GM23338 (cell line): ENCODE results near the gene B3GNT3. TPM values are rescaled to one million over a fixed set of nuclear protein-coding genes. Genes with fewer than 3 reads are reported as not detected.
"Not testable (repeated sequence)": the region's sequence is repeated elsewhere in the genome, so short reads cannot be mapped to it uniquely, and the experiment has no call there.

Experiments
- ATAC-seq: fragments of 200-7000 bp; cut with Tn5 transposase; 3 replicates; pipeline ENCODE4 v1.9.1; 2020
- DNase-seq: peaks from one replicate; pipeline ENCODE4 v3.0.0-alpha.2; 2015; ENCODE audit warnings: low spot score
- H2AFZ ChIP-seq: fragments of 200-600 bp; sonication (generic); 2 replicates; pipeline ENCODE4 v1.8.0; 2016; ENCODE audit warnings: antibody characterized with exemption, mild to moderate bottlenecking, moderate library complexity
- H3F3A ChIP-seq: fragments of 200-600 bp; sonication (generic); replicated peaks from 2 replicates; pipeline ENCODE4 v1.8.0; 2017; ENCODE audit warnings: antibody characterized with exemption, mixed run types, low read depth
- H3K27ac ChIP-seq: fragments of 200-600 bp; sonication (generic); 2 replicates; pipeline ENCODE4 v1.6.1; 2016; ENCODE audit warnings: low read depth
- H3K27me3 ChIP-seq: fragments of 200-600 bp; sonication (generic); 2 replicates; pipeline ENCODE4 v1.8.0; 2016; ENCODE audit warnings: mild to moderate bottlenecking, mixed run types, moderate library complexity; ENCODE audit not compliant: insufficient read depth
- H3K36me3 ChIP-seq: fragments of 200-600 bp; sonication (generic); 2 replicates; pipeline ENCODE4 v1.8.0; 2016; ENCODE audit warnings: mild to moderate bottlenecking; ENCODE audit not compliant: insufficient read depth
- H3K4me1 ChIP-seq: fragments of 200-600 bp; sonication (generic); 2 replicates; pipeline ENCODE4 v1.8.0; 2016; ENCODE audit warnings: mild to moderate bottlenecking, moderate library complexity; ENCODE audit not compliant: insufficient read depth
- H3K4me2 ChIP-seq: fragments of 200-600 bp; sonication (generic); 2 replicates; pipeline ENCODE4 v1.7.1; 2017; ENCODE audit warnings: mixed run types
- H3K4me3 ChIP-seq: fragments of 200-600 bp; sonication (generic); 2 replicates; pipeline ENCODE4 v1.6.1; 2016; ENCODE audit warnings: mixed run types
- H3K79me2 ChIP-seq: fragments of 200-600 bp; sonication (generic); replicated peaks from 2 replicates; pipeline ENCODE4 v1.8.0; 2017; ENCODE audit warnings: mild to moderate bottlenecking; ENCODE audit not compliant: insufficient read depth
- H3K9me2 ChIP-seq: fragments of 200-600 bp; sonication (generic); 2 replicates; pipeline ENCODE4 v1.8.0; 2017; ENCODE audit not compliant: insufficient read depth
- H4K20me1 ChIP-seq: fragments of 200-600 bp; sonication (generic); replicated peaks from 2 replicates; pipeline ENCODE4 v1.8.0; 2017; ENCODE audit warnings: mild to moderate bottlenecking; ENCODE audit not compliant: insufficient read depth
- H3K27ac Mint-ChIP-seq: 2 replicates; pipeline ENCODE4 v1.8.0; 2020; ENCODE audit warnings: inconsistent platforms, mild to moderate bottlenecking, moderate library complexity, mixed read lengths
- H3K27me3 Mint-ChIP-seq: 3 replicates; pipeline ENCODE4 v1.8.0; 2022; ENCODE audit warnings: low read depth, mild to moderate bottlenecking, moderate library complexity, mixed read lengths, inconsistent platforms; ENCODE audit not compliant: insufficient read depth, poor library complexity
- H3K36me3 Mint-ChIP-seq: 3 replicates; pipeline ENCODE4 v1.8.0; 2021; ENCODE audit warnings: low read depth, mild to moderate bottlenecking, inconsistent platforms, moderate library complexity, mixed read lengths
- H3K4me1 Mint-ChIP-seq: 3 replicates; pipeline ENCODE4 v1.8.0; 2020; ENCODE audit warnings: mild to moderate bottlenecking, inconsistent platforms, mixed read lengths
- H3K4me3 Mint-ChIP-seq: 3 replicates; pipeline ENCODE4 v1.8.0; 2021; ENCODE audit warnings: moderate library complexity, mild to moderate bottlenecking, inconsistent platforms, mixed read lengths
- H3K9me3 Mint-ChIP-seq: 3 replicates; pipeline ENCODE4 v1.8.0; 2020; ENCODE audit warnings: moderate library complexity, mild to moderate bottlenecking, inconsistent platforms, mixed read lengths
- ETS1 ChIP-seq: IDR thresholded peaks from 2 replicates; pipeline ENCODE4 v1.6.1; 2016; ENCODE audit warnings: antibody characterized with exemption
- EZH2 ChIP-seq: fragments of 200-600 bp; sonication (generic); IDR thresholded peaks from one replicate; pipeline ENCODE4 v1.8.0; 2017; ENCODE audit warnings: antibody characterized with exemption, mild to moderate bottlenecking, low read depth; ENCODE audit not compliant: unreplicated experiment
- EZH2phosphoT487 ChIP-seq: fragments of 200-600 bp; sonication (generic); IDR thresholded peaks from one replicate; pipeline ENCODE4 v1.8.1; 2018; ENCODE audit warnings: antibody characterized with exemption; ENCODE audit not compliant: unreplicated experiment
- JUNB ChIP-seq: IDR thresholded peaks from one replicate; pipeline ENCODE4 v1.6.1; 2016; ENCODE audit warnings: antibody characterized with exemption; ENCODE audit not compliant: unreplicated experiment
- NANOG ChIP-seq: IDR thresholded peaks from 2 replicates; pipeline ENCODE4 v1.6.1; 2016; ENCODE audit warnings: antibody characterized with exemption, borderline replicate concordance
- STAT1 ChIP-seq: IDR thresholded peaks from one replicate; pipeline ENCODE4 v1.6.1; 2016; ENCODE audit warnings: antibody characterized with exemption; ENCODE audit not compliant: unreplicated experiment
- polyA plus RNA-seq: library from polyadenylated mRNA; unstranded; fragments of >200 nt; fragmentation: Nextera tagmentation; extraction: Ambion mirVana; gene quantifications from 2 replicates; pipeline ENCODE4 v1.2.1, GENCODE V29; 2016
- total RNA-seq: library from RNA; depleted of rRNA; stranded (reverse); fragments of >200 nt; shearing (Covaris generic); gene quantifications from 2 replicates; pipeline ENCODE4 v1.2.3, GENCODE V29; 2014
- TF ChIP-seq, protein P1 (sequence below), 2 experiments: fragments of 200-600 bp in 1 of 2; sonication (generic) in 1 of 2; conservative IDR thresholded peaks; 2 replicates each; pipeline versions ENCODE4 v1.5.1 to v1.6.1; 2016 to 2017; ENCODE audit warnings: antibody characterized with exemption in 2 of 2, low read depth in 2 of 2, mild to moderate bottlenecking in 2 of 2, moderate library complexity in 1 of 2

B3GNT3 gene
- total and polyA plus RNA-seq, 2 experiments from 2014 or later: 0.99 to 1.9 TPM

GRCh38 chr19:17775991-17776803 lies 18.7 kb upstream of the B3GNT3 start:
- Histone ChIP-seq H3K27ac (no peak overlapping the region), H2AFZ (no peak overlapping the region), H3K9me2 (no peaks in the 10 kb centered on the region), H3K79me2 (no peaks in the 10 kb centered on the region), H4K20me1 (no peaks in the 10 kb centered on the region), H3K4me3 (no peak overlapping the region), H3K4me1 (no peaks in the 10 kb centered on the region), H3K4me2 (no peak overlapping the region), H3F3A (0 out of 2 replicates have a peak, but pooled peaks cover 5% of the 10 kb centered on the region), H3K36me3 (no peaks in the 10 kb centered on the region), H3K27me3 (no peaks in the 10 kb centered on the region)
- peaks cover 6% of the 10 kb centered on the region; the same call in 2 of the 3 replicates for H3K36me3 Mint-ChIP-seq
- peaks cover 5% of the 10 kb centered on the region for H3K4me1 Mint-ChIP-seq
- DNase-seq: no peak
- H3K9me3 Mint-ChIP-seq: no peaks in the 10 kb centered on the region
- ATAC-seq: no peak
- H3K27ac Mint-ChIP-seq: no peak overlapping the region
- H3K4me3 Mint-ChIP-seq: no peak overlapping the region
- peaks cover 16% of the 10 kb centered on the region for H3K27me3 Mint-ChIP-seq
- TF ChIP-seq JUNB: no peak
- no peak for TF ChIP-seq EZH2
- no peak for TF ChIP-seq NANOG
- TF ChIP-seq, protein P1, sequence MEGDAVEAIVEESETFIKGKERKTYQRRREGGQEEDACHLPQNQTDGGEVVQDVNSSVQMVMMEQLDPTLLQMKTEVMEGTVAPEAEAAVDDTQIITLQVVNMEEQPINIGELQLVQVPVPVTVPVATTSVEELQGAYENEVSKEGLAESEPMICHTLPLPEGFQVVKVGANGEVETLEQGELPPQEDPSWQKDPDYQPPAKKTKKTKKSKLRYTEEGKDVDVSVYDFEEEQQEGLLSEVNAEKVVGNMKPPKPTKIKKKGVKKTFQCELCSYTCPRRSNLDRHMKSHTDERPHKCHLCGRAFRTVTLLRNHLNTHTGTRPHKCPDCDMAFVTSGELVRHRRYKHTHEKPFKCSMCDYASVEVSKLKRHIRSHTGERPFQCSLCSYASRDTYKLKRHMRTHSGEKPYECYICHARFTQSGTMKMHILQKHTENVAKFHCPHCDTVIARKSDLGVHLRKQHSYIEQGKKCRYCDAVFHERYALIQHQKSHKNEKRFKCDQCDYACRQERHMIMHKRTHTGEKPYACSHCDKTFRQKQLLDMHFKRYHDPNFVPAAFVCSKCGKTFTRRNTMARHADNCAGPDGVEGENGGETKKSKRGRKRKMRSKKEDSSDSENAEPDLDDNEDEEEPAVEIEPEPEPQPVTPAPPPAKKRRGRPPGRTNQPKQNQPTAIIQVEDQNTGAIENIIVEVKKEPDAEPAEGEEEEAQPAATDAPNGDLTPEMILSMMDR (conservative IDR thresholded peaks at IDR 0.05; ENCODE audit: low read depth in 2 of 2): no peak
- no peak for TF ChIP-seq EZH2phosphoT487
- no peak for TF ChIP-seq ETS1
- no peak for TF ChIP-seq STAT1

DNA sequence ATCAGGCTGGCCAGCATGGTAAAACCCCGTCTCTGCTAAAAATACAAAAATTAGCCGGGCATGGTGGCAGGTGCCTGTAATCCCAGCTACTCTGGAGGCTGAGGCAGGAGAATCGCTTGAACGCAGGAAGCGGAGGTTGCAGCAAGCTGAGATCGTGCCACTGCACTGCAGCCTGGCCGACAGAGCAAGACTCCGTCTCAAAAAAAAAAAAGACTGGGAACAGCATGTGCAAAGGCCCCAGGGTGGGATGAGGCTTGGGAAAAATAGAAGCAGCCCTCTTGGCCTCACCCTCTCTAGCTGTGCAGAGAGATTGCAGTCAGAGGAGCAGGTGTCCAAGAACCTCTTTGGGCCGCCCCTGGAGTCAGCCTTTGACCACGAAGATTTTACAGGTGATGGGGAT lies 17.1 kb upstream of the B3GNT3 start:
- not testable (repeated sequence) for ATAC-seq, H3K9me3 Mint-ChIP-seq, H3K27ac Mint-ChIP-seq, H3K4me1 Mint-ChIP-seq, H3K4me2 ChIP-seq, H3K4me3 ChIP-seq, H2AFZ ChIP-seq, H3K36me3 Mint-ChIP-seq, H3K4me1 ChIP-seq, H3F3A ChIP-seq, H3K27ac ChIP-seq, DNase-seq, H3K9me2 ChIP-seq, H3K79me2 ChIP-seq, H3K36me3 ChIP-seq, H3K27me3 ChIP-seq, H4K20me1 ChIP-seq
- Mint-ChIP-seq H3K27me3 (peaks cover 14% of the 10 kb centered on the region), H3K4me3 (peak overlapping the region; percentile 73; the same call in 2 of the 3 replicates)
